ENCODE data around the gene SOS2.

DNA sequence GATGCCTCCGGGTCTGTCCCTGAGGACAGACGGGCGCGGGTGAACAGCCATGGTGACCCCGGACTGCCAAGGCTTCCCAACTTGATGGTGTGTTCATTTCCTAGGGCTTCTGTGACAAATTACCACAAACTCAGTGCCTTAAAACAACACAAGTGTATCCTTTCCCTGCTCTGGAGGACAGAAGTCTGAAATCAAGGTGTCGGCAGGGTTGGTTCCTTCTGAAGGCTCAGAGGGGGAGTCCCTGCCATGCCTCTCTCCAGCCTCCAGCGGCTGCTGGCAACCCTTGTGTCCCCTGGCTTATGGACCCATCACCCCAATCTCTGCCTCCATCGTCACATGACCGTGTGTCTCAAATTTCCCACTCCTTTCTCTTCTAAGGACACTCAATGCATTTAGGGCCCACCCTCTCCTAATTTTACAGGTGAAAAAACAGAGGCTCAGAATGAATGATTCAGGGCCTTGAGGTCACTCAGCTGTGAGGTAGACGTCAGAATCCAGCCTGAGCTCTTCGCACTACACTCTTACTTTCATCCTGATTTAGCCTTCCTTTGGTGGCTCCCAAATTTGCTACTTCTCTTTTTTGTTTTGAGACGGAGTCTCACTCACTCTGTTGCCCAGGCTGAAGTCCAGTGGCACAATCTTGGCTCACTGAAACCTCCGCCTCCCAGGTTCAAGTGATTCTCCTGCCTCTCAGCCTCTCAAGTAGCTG, 160.4 kb downstream of the SOS2 start:
- no peak for TF ChIP-seq OSR1 (CRISPR knock-in tag; IDR thresholded peaks at IDR 0.05)
- TF ChIP-seq, protein P1, sequence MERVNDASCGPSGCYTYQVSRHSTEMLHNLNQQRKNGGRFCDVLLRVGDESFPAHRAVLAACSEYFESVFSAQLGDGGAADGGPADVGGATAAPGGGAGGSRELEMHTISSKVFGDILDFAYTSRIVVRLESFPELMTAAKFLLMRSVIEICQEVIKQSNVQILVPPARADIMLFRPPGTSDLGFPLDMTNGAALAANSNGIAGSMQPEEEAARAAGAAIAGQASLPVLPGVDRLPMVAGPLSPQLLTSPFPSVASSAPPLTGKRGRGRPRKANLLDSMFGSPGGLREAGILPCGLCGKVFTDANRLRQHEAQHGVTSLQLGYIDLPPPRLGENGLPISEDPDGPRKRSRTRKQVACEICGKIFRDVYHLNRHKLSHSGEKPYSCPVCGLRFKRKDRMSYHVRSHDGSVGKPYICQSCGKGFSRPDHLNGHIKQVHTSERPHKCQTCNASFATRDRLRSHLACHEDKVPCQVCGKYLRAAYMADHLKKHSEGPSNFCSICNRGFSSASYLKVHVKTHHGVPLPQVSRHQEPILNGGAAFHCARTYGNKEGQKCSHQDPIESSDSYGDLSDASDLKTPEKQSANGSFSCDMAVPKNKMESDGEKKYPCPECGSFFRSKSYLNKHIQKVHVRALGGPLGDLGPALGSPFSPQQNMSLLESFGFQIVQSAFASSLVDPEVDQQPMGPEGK (CRISPR knock-in tag; IDR thresholded peaks at IDR 0.05; ENCODE audit: borderline replicate concordance): no peak
- TF ChIP-seq ZFP30 (CRISPR knock-in tag; IDR thresholded peaks at IDR 0.05): no peak
